SU-DHL-6 (cell line): ENCODE results near the gene ANXA11.

Experiments
- CTCF ChIP-seq: fragments of 200-600 bp; sonication (generic); IDR thresholded peaks from one replicate; pipeline ENCODE4 v1.5.1; 2017; ENCODE audit warnings: antibody characterized with exemption, mild to moderate bottlenecking, low read length, moderate library complexity; ENCODE audit not compliant: insufficient read depth, poor library complexity, severe bottlenecking
- EZH2phosphoT487 ChIP-seq: fragments of 200-600 bp; sonication (generic), shearing (Covaris generic); conservative IDR thresholded peaks from 2 replicates; pipeline ENCODE4 v1.6.1; 2018; ENCODE audit warnings: mild to moderate bottlenecking, antibody characterized with exemption, low read length, moderate library complexity, mixed read lengths

DNA sequence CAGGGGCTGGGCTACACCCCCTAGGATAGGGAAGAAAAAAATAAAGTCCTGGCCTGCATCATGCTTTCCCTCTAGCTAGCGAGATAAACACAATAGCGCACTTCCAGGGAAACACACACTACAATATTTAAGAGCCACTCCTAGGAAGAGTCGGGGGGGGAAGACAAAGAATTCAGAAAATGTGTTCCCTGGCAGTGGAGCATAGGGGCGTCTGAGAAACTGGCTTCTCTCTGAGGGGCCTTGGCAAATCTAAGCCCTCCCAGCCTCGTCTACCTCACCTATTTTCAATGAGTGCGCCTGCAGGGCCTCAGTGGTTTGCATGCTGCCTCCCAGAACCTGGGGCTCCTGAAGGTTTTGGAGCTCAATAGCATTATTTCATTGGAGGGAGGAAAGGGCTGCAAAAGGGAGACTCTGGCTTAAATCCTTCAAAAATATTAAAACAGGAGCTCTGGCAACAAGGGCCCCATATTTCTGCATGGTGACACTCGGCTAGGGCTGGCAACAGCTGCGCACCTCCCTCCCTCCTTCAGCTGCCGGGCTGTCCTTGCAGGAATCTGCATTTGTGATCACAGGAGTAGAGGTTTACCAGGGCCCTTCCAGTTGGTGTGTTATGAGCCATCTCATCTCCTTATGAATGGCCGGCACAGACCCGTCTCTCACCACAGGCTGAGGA lies 10.8 kb downstream of the ANXA11 start:
- TF ChIP-seq CTCF (no peak), EZH2phosphoT487 (no peak)
